Tibial artery (tissue), 4 donors: Measurements from ENCODE around the gene HNRNPUL1.

Source experiments
- DNase-seq, 2 donors: peaks; one replicate each; pipeline ENCODE4 v3.0.0-alpha.2; 2019
- H3K27ac ChIP-seq, 2 donors: fragments of 200-600 bp; sonication (generic) in 1 of 2; 1 replicate in 1 of 2; 2 replicates in 1 of 2; pipeline ENCODE4 v1.5.1; 2018 to 2019; ENCODE audit warnings: mild to moderate bottlenecking in 1 of 2
- H3K27me3 ChIP-seq, 2 donors: fragments of 200-600 bp; sonication (generic) in 1 of 2; one replicate each; pipeline versions ENCODE4 v1.5.1 to v1.6.0; 2016 to 2019
- H3K36me3 ChIP-seq, 3 donors: fragments of 200-600 bp; sonication (generic) in 2 of 3; one replicate each; pipeline ENCODE4 v1.5.1; 2016 to 2019; ENCODE audit warnings: mild to moderate bottlenecking in 2 of 3
- H3K4me1 ChIP-seq, 4 donors: fragments of 200-600 bp; sonication (generic) in 2 of 4; 1 replicate in 3 of 4; 2 replicates in 1 of 4; pipeline ENCODE4 v1.5.1; 2016 to 2019
- H3K4me3 ChIP-seq, 2 donors: fragments of 200-600 bp; sonication (generic) in 1 of 2; 1 replicate in 1 of 2; 2 replicates in 1 of 2; pipeline ENCODE4 v1.5.1; 2018 to 2019; ENCODE audit warnings: mild to moderate bottlenecking in 2 of 2
- H3K9me3 ChIP-seq, 3 donors: fragments of 200-600 bp; sonication (generic) in 1 of 3; one replicate each; pipeline ENCODE4 v1.5.1; 2016 to 2019
- intact Hi-C: fragments of 100-400 bp; cut with DNase I; formaldehyde crosslinking; loops from one replicate; pipeline ENCODE4 v1.15.0; 2023; ENCODE audit warnings: low total_unique reads
- TF ChIP-seq, protein P1 (sequence below), 2 experiments: fragments of 200-600 bp in 1 of 2; fragments of 450-650 bp in 1 of 2; IDR thresholded peaks; one replicate each; pipeline ENCODE4 v1.5.1; 2017 to 2019; ENCODE audit warnings: antibody characterized with exemption in 2 of 2, mild to moderate bottlenecking in 1 of 2, moderate library complexity in 1 of 2

Gene HNRNPUL1

DNA sequence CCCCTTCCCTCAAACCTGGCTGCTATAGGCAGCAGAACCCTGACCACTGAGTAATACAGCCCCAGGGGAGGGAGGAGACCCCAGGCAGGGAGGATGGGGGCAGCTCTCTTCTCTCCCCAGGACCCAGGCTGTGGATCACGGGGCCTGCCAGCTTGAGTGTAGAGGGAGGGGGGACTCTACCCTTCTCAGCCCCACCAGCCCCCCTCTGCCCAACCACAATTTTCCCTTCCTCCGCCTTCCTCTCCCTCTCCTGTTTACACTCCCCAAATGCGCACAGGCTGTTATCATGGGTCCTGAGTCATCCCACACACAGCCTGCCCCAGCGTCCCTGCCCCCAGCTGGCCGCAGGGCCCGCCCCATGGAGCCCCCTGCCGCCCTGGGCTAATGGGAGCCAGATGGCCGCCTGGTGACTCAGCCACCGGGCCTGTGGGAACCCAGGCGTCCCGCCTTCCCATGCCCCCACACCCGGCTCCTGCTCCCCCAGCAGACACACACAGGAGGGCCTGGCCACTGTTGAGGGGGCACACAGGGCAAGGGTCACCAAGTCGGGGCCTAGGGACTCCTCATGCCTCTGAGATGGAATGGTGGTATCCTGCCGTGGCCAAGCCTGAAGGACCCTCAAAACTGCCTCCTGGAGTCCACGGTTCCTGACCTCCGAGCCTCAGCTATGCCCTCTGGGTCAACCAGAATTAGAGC lies 59.4 kb downstream of the HNRNPUL1 start:
- Histone ChIP-seq H3K9me3 (no peaks in the 10 kb centered on the region), H3K4me3 (no peak overlapping the region), H3K36me3 (peaks cover 6 to 48% (median 27%) of the 10 kb centered on the region in 3 donors), H3K27me3 (no peaks in the 10 kb centered on the region), H3K4me1 (peaks cover 0 to 73% (median 62%) of the 10 kb centered on the region in 4 donors), H3K27ac (peak overlapping the region; percentile 89 to 93)
- DNase-seq: peak; percentile 83 to 91
- intact Hi-C loops: no loop called here
- TF ChIP-seq, protein P1, sequence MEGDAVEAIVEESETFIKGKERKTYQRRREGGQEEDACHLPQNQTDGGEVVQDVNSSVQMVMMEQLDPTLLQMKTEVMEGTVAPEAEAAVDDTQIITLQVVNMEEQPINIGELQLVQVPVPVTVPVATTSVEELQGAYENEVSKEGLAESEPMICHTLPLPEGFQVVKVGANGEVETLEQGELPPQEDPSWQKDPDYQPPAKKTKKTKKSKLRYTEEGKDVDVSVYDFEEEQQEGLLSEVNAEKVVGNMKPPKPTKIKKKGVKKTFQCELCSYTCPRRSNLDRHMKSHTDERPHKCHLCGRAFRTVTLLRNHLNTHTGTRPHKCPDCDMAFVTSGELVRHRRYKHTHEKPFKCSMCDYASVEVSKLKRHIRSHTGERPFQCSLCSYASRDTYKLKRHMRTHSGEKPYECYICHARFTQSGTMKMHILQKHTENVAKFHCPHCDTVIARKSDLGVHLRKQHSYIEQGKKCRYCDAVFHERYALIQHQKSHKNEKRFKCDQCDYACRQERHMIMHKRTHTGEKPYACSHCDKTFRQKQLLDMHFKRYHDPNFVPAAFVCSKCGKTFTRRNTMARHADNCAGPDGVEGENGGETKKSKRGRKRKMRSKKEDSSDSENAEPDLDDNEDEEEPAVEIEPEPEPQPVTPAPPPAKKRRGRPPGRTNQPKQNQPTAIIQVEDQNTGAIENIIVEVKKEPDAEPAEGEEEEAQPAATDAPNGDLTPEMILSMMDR (IDR thresholded peaks at IDR 0.05): no peak

DNA sequence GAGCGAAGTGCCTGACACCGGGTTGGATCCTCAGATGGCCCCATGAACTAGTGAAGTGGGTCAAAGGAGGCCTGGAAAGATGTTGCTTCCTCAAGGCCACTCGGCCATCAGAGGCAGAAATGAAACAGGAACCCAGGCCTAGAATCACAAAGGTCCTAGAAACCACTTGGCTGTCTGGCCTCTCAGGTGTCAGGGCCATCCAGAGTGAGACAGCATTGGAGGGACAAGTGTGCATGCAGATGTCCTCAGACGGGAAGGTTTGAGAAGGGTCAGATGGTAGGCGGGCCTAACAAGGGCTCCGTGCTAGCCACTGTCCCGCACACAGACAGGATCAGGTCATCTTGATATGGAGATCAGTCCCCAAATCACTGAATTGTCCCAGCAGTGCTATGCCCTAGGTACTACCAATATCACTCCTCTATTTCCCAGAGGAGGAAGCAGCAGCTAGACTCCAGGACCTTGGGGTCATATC lies 60.1 kb downstream of the HNRNPUL1 start:
- TF ChIP-seq, protein P1 (IDR thresholded peaks at IDR 0.05): no peak
- peaks cover 0 to 75% (median 65%) of the 10 kb centered on the region in 4 donors for H3K4me1 ChIP-seq
- H3K27me3 ChIP-seq: no peaks in the 10 kb centered on the region
- no peaks in the 10 kb centered on the region for H3K9me3 ChIP-seq
- H3K36me3 ChIP-seq: peaks cover 0 to 48% (median 20%) of the 10 kb centered on the region in 3 donors
- no peak for DNase-seq
- intact Hi-C loops: no loop called here
- peak overlapping the region; percentile 89 to 93 for H3K27ac ChIP-seq
- H3K4me3 ChIP-seq: no peak overlapping the region

DNA sequence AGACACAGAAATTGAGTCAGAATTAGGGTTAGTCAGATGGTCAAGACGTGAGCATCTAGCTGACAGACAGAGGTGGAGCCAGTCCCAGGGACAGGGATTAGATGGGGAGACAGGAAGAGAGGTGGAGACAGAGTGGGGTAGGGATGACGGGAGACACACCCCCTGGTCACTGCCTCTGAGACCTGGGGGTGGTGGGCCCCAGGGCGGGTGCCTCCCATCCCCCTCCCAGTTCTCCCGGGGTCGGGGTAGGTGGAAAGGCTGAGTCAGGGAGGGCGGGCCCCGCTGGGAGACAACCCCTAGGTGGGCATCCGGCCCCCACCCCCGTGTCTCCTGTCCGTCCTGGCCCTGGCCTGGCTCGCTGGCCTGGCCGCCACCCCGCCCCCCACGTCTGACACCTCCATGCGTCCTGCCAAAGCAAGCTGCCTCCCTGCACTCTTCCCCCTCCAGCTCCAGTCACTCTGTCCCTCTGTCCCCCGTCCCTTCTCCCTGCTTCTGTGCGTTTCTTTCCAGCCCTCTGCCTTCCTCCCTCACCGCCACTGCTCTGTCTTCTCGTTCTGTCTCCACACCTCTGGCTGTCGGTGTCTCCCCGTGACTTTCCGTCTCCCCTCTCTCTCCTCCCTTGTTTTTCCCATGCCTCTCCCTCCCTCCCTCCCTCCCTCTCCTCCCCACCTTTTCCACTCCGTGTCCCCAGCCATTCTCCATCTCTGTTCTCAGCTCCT lies 60.9 kb downstream of the HNRNPUL1 start:
- intact Hi-C loops: no loop called here
- Histone ChIP-seq H3K4me3 (peak overlapping the region; percentile 41 to 53), H3K9me3 (no peaks in the 10 kb centered on the region), H3K27me3 (no peaks in the 10 kb centered on the region), H3K27ac (peak overlapping the region; percentile 89 to 93), H3K4me1 (peaks cover 0 to 75% (median 65%) of the 10 kb centered on the region in 4 donors), H3K36me3 (peaks cover 0 to 47% (median 12%) of the 10 kb centered on the region in 3 donors)
- TF ChIP-seq, protein P1 (IDR thresholded peaks at IDR 0.05): no peak
- peak; percentile 60 to 89 for DNase-seq

DNA sequence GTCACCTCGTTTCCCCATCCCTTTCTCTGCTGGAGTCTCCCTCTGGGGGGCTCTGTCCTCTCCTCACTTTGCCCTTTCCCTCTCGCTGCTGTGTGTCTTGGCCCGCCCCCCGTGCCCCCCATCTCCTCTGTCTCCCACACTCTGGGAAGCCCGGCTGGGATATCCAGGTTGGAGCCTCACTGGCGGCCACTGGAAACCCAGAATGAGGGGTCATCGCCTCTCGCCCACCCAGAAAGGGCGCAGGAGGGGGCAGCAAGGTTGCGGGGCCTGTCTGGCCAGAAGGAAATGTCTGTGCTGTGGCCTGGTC lies 61.4 kb downstream of the HNRNPUL1 start:
- TF ChIP-seq, protein P1 (IDR thresholded peaks at IDR 0.05): no peak
- Histone ChIP-seq H3K27me3 (no peaks in the 10 kb centered on the region), H3K9me3 (no peaks in the 10 kb centered on the region), H3K4me1 (peaks cover 0 to 75% (median 65%) of the 10 kb centered on the region in 4 donors), H3K4me3 (peak overlapping the region; percentile 41 to 53), H3K36me3 (peaks cover 0 to 47% (median 11%) of the 10 kb centered on the region in 3 donors), H3K27ac (peak overlapping the region; percentile 89 to 93)
- intact Hi-C loops: no loop called here
- no peak for DNase-seq

DNA sequence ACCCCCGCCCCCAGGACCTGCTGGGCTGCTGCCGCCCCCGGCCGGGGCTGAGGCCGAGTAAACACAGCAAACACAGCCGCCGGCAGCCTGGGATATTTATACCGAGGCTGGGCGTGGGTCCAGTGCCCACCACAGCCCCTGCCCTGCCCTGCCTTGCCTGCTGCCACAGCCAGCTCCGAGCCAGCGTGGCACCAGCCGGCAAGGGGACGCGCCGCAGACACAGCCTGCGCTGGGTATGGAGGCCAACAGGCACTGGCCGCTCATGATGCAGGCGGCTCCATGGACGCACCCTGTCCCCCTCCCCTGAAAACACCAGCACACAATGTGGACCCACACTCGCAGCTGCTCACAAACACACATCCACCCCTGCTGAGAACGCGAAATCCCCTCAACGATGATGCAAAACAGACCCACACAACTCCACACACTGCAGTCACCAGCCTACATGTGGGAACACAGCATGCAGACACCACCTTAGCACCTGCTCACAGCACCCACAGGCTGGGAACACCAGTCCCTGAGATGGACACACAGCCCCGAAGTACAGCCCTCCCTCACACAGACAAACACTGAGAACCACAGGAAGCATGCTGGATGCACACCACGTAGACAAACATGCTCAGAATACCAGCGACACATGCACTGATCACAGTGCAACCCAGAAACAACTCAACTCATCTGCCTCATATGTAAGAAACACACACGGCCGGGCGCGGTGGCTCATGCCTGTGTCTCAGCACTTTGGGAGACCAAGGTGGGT lies 62.0 kb downstream of the HNRNPUL1 start:
- peaks cover 4 to 47% (median 11%) of the 10 kb centered on the region in 3 donors for H3K36me3 ChIP-seq
- peak; percentile 31 to 80 for DNase-seq
- TF ChIP-seq, protein P1 (IDR thresholded peaks at IDR 0.05): no peak
- peak overlapping the region; percentile 41 to 53 for H3K4me3 ChIP-seq
- peak overlapping the region; percentile 89 to 93 for H3K27ac ChIP-seq
- peaks cover 0 to 75% (median 65%) of the 10 kb centered on the region in 4 donors for H3K4me1 ChIP-seq
- no peaks in the 10 kb centered on the region for H3K9me3 ChIP-seq
- intact Hi-C loops: no loop called here
- no peaks in the 10 kb centered on the region for H3K27me3 ChIP-seq
